ENCODE measurements around the gene KRTAP9-4.
"Not testable (repeated sequence)": the region's sequence is repeated elsewhere in the genome, so short reads cannot be mapped to it uniquely, and the experiment has no call there.

KRTAP9-4 gene

DNA sequence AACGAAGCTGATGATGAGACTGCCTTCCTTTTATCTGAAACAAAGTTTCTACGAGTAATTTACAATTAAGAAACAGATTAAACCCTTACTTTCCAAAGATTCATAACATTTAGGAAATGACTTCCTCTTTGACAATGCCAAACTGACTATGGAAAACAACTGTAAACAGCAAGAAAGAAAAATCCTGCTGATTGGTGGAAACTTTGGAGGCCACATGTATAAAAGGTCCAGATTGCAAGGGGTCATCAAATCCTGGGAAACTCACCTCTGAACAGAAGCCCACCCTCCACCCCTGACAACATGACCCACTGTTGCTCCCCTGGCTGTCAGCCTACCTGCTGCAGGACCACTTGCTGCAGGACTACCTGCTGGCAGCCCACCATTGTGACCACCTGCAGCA is 15.6 kb downstream of the KRTAP9-4 start, which contains the start of gene KRTAP9-6:
Gene KRTAP9-6, plus strand, starts transcription at position 301 of the 400 bp plus-strand sequence. Its CDS starts 0 bp downstream, at position 301.
- no peak for DNase-seq

DNA sequence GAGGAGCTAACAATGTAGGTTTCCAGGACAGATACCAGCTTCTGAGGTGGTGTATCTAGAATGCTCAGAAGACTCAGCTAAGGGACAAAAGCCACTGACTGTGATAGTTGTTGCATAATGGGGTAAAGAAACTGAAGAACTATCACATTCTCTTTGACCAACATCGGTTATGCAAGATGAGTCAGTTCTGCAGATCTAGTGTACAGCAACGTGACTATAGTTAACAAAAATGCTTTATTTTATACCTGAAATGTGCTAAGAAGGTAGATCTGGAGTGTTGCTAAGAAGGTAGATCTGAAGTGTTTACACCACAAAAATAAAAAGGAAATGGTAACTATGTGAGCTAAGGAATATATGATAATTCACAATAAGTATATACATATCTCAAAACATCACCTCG is 18.2 kb downstream of the KRTAP9-4 start:
- no peak for DNase-seq

DNA sequence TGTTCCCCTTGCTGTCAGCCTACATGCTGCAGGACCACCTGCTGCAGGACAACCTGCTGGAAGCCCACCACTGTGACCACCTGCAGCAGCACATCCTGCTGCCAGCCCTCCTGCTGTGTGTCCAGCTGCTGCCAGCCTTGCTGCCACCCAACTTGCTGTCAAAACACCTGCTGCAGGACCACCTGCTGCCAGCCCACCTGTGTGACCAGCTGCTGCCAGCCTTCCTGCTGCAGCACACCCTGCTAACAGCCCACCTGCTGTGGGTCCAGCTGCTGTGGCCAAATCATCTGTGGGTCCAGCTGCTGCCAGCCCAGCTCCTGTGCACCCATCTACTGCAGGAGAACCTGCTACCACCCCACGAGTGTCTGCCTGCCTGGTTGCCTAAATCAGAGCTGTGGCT is 21.8 kb downstream of the KRTAP9-4 start:
- not testable (repeated sequence) for DNase-seq

DNA sequence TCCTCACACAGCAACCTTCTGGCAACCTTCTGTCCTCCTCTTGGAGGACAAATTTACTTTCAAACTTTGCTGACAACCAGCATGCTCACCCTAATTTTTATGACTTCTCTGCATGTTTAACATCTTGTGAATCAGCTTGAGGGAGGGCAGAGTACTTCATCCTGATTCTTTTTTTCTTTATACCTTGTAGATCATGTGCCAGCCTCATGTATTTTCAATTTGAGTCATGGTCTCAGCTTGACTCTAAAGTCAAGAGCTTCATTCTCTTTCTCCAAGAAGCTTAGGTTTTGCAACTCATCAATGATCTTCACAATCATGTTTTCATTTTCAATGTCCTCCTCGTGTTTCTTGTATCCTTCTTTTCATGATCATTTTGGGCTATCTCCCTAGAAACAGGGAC is 22.4 kb downstream of the KRTAP9-4 start:
- DNase-seq, result no peak

DNA sequence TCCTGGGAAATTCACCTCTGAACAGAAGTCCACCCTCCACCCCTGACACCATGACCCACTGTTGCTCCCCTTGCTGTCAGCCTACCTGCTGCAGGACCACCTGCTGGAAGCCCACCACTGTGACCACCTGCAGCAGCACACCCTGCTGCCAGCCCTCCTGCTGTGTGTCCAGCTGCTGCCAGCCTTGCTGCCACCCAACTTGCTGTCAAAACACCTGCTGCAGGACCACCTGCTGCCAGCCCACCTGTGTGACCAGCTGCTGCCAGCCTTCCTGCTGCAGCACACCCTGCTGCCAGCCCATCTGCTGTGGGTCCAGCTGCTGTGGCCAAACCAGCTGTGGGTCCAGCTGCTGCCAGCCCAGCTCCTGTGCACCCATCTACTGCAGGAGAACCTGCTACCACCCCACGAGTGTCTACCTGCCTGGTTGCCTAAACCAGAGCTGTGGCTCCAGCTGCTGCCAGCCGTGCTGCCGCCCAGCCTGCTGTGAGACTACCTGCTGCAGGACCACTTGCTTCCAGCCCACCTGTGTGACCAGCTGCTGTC is 26.2 kb downstream of the KRTAP9-4 start, which contains the start of gene KRTAP9-7:
Gene KRTAP9-7, plus strand, starts transcription at position 51 of the 543 bp plus-strand sequence. Its CDS starts 0 bp downstream, at position 51.
- DNase-seq, result not testable (repeated sequence)

DNA sequence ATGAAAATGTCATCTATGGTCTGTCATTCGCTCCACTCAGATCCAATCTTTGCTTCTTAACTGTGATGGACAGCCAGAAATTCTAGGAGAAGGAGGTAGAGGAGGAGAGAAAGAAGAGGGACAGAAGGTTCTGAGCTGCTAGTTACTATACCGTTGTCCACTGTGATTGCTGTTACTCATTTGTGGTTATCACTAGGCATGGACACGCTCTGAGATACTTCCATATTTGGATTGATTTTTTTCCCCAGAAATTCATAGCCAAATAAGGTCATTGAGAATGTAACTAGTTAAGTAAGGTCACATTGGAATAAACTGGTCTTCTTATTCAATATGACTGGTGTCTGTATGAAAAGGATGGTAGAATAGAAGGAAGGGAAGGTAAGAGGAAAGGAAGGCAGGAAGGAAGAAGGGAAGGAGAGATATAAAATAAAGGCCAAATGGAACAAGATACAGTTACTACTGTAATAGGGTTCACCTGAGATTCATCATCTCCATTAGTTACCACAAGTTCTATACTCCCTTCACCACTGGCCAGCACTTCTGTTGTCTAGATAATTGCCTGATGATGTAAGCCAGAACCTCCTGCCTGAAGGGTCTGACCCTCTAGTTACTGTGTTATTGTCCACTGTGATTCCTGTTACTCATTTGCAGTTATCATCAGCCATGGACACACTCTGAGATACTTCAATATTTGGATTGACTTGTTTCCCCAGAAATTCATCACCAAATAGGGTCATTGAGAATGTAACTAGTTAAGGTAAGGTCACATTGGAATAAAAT is 28.9 kb downstream of the KRTAP9-4 start:
- DNase-seq, result peak; percentile 49

DNA sequence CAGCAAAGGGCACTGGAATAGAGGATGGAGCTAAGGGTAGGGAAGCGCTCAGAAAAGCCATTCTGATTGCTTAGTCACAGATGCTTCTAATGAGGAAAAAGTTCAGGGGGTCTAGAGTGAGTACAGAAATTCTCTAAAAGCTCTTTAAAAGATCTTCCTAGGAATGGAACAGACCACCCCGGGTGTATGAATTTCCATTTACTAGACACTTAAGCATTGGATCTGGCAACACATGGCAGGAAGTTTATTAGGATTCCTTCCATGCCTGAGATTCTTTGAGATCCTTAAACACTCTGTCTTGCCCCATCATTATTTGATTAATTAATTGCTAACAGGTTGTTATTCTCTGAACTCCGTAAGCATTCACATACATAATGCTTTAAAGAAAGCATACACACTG is 34.6 kb downstream of the KRTAP9-4 start:
- DNase-seq, result peak; percentile 83

DNA sequence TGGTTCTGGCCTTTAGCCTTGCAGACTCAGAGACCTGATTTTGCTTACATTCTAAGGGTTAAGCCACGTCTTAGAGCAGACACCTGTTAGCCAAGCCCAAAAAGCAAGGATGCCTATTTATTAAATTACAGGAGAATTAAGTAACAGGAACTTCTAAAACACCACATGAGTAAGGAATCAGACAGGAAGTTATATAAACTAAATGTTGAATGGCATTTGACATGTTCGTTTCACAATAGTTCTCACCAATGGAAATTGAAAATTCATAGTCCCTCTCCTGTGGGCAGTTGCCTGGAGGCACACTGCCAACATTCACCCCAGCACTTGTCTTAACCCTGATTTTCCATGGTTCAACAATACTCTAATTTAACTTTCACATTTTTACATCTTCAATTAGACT is 35.1 kb downstream of the KRTAP9-4 start:
- DNase-seq, result no peak

DNA sequence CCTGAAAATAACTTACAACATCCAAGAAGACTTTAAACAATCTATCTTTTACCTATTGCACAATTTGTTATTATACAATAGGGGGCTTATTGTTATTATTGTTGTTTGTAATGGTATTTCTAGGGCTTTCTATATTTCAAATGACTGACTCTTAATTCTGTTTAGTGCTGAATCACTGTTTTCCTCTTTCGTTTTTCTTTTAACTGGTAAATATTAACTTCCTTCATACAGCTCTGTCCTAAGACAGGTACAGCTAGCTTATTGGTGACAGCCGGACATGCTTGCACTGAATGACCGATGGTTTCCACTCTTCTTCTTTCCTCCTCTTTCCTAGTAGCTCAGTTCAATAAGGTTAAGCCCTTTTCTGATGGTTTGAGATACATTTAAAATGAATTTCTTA is 37.6 kb downstream of the KRTAP9-4 start:
- DNase-seq, result no peak

DNA sequence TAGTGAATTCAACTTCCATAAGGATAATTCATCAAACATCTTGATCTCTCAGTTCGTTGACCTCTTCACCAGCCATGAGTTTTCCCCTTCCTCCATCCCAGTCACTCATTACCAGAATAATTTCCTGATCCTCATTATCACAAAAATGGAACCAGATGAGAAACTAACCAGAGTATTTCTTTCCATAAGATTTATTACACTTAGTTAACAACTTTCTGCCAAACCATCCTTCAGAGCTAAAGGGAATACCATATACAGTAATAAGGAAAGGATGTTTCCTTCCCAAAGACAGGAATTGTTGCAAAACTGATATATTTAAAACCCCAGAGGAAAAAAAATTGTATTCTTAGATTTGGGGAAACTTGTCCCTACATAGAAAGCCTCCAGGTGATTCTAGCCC is 44.5 kb downstream of the KRTAP9-4 start:
- DNase-seq, result no peak

DNA sequence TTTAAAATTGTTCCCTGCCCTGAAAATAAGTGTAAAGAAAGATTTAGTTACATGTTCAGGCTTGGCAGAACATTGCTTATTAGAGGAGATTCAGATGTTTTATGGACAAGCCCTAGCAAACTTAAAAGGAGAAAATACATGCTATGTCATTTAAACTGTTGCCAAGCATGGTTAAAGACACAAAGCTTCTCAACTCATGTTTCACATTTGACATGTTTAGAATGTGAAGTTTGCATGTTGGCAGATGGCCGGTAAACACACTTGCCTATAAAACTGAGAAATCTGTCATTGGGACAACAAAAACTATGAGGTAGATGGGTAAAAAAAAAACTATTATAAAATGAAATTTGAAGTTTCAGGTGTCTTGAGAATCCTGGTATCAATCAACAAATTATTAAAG is 47.4 kb downstream of the KRTAP9-4 start:
- DNase-seq, result no peak

DNA sequence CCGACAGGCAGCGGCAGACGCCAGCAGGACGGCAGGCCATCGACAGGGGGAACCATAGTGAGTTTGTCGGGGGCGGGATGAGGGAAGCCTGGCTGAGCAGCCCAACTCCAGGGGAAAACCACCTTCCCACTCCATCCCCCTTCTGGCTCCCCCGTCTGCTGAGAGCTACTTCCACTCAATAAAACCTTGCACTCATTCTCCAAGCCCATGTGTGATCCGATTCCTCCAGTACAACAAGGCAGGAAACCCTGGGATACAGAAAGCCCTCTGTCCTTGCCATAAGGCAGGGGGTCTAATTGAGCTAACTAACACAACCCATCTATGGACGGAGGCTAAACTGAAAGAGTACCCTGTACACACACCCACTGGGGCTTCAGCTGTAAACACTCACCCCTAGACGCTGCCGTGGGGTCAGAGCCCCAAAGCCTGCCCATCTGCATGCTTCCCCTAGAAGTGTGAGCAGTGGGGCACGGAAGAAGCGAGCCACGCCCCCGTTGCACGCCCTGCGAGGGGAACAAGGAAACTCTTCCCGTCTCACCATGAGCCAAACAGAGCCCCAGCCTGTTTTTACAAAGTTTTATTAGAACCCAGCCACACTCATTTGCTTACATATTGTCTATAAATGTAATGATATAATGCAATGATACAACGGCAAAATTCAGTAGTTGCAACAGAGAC is 49.1 kb downstream of the KRTAP9-4 start:
- DNase-seq, result no peak
